ENCODE data around the gene SLC39A12. TPM values are rescaled to one million over a fixed set of nuclear protein-coding genes. Genes with fewer than 3 reads are reported as not detected.

SLC39A12 gene
- total RNA-seq, 4 donors from 2014 or later, result 0.54 TPM; not detected in 3

- Histone ChIP-seq H3K27me3 (no peaks in the 10 kb centered on the region), H3K27ac (no peak overlapping the region), H3K4me1 (no peaks in the 10 kb centered on the region), H3K9me3 (no peaks in the 10 kb centered on the region), H3K4me3 (no peak overlapping the region), H3K36me3 (no peaks in the 10 kb centered on the region)
- TF ChIP-seq CTCF (IDR thresholded peaks at IDR 0.05) (no peak), POLR2A (IDR thresholded peaks at IDR 0.05) (no peak)
- no peak for DNase-seq
These were observed 115.2 kb downstream of the SLC39A12 start for GRCh38 chr10:18066947-18067346.

DNA sequence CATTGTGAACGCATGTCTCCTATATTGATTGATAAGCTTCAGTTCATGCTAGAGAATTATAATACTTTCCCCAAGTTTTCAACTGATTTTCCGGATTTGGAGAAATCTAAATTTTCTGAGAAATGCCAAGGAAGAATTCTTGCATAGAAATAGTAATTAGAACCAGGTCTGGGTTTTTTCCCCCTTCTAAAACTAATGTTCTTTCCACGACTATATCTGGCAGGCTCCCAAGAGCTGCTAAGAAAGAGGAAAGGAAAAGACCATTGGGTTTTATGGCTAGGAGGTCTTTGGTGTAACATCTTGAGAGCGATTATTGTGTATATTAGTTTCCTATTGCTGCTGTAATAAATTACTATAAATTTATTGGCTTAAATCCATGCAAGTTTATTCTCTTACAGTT lies 116.7 kb downstream of the SLC39A12 start:
- Histone ChIP-seq H3K36me3 (no peaks in the 10 kb centered on the region), H3K27ac (no peak overlapping the region), H3K27me3 (no peaks in the 10 kb centered on the region), H3K9me3 (no peaks in the 10 kb centered on the region), H3K4me3 (no peak overlapping the region), H3K4me1 (no peaks in the 10 kb centered on the region)
- DNase-seq, result no peak
- TF ChIP-seq POLR2A (IDR thresholded peaks at IDR 0.05), result no peak
- TF ChIP-seq CTCF (IDR thresholded peaks at IDR 0.05), result no peak

DNA sequence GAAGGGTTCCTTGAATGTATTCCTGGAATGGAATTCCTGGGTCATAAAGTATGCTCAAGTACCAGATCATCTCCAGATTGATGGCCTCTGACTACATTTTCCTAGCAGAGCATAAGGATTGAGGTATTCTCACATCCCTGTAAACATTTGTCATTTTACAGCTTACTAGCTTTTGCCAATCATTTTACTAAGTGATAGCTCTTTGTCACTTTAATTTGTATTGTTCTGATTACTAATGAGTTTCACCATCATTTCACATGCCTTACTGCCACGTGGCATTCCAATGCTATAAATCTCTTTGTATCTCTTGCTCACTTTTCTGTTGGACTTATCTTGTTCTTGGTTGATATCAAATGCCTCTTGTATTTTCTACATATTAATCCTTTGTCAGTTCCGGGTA lies 119.9 kb downstream of the SLC39A12 start:
- Histone ChIP-seq H3K27me3 (no peaks in the 10 kb centered on the region), H3K4me3 (no peak overlapping the region), H3K4me1 (no peaks in the 10 kb centered on the region), H3K36me3 (no peaks in the 10 kb centered on the region), H3K9me3 (no peaks in the 10 kb centered on the region), H3K27ac (no peak overlapping the region)
- TF ChIP-seq CTCF (IDR thresholded peaks at IDR 0.05) (no peak), POLR2A (IDR thresholded peaks at IDR 0.05) (no peak)
- DNase-seq, result no peak

- TF ChIP-seq CTCF (IDR thresholded peaks at IDR 0.05), result no peak
- no peak for TF ChIP-seq POLR2A (IDR thresholded peaks at IDR 0.05)
These were observed 121.6 kb downstream of the SLC39A12 start for GRCh38 chr10:18073314-18073713.

DNA sequence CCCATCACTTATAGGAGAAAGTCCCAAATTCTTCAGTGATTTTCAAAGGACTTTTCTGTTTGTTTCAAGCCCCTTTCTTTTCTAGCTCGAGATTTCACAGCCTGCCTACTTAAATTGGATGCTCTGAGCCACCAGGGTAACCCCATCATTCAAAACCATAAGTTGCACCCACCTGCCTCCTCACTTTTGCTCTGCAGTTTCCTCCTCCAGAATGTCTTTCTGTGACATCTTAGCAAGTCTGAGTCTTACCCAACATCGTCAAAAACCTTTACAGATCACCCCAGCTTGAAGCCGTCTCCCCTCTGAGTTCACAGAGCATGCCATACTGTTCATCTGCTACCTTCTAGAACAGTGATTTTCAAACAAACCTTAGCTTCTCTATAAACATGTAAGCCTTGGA lies 124.2 kb downstream of the SLC39A12 start:
- no peak for DNase-seq
- no peaks in the 10 kb centered on the region for H3K9me3 ChIP-seq
- H3K27me3 ChIP-seq, result no peaks in the 10 kb centered on the region
- no peaks in the 10 kb centered on the region for H3K4me1 ChIP-seq
- no peaks in the 10 kb centered on the region for H3K36me3 ChIP-seq
- H3K27ac ChIP-seq, result no peak overlapping the region
- H3K4me3 ChIP-seq, result no peak overlapping the region
- TF ChIP-seq CTCF (IDR thresholded peaks at IDR 0.05), result no peak
- no peak for TF ChIP-seq POLR2A (IDR thresholded peaks at IDR 0.05)

More at GRCh38 chr10:18073314-18073713, 121.6 kb downstream of the SLC39A12 start:
- Histone ChIP-seq H3K27me3 (no peaks in the 10 kb centered on the region), H3K27ac (no peak overlapping the region), H3K9me3 (no peaks in the 10 kb centered on the region), H3K36me3 (no peaks in the 10 kb centered on the region), H3K4me1 (no peaks in the 10 kb centered on the region), H3K4me3 (no peak overlapping the region)
- no peak for DNase-seq

DNA sequence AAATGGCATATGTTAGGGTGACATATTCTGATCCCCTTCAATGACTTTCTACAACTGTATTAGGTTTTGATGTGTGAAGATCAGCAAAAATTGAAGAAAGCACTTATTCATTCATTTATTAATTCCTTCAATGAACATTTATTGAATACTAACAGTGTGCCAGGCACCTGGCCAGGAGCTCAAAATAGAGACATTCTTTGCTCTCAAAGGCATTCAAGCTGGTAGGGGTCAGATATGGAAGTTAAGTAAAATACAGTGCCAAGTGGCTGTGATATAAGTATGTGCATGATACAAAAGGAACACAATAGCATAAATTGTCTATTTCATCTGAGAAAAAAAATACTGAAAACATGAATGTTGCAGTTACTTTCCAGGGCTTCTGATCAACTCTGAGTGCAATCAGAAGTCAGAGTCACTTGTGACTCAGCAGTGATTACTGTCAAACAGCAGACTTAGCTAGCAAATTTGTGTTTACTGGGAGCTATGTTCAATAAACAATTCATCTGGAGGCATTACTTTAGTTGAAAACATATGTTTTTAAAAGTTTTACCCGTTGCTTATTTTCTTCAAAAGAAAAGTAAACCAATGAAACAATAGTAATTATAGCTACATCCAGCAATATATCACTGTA lies 128.1 kb downstream of the SLC39A12 start:
- H3K9me3 ChIP-seq, result no peaks in the 10 kb centered on the region
- H3K4me3 ChIP-seq, result no peak overlapping the region
- H3K27me3 ChIP-seq, result no peaks in the 10 kb centered on the region
- no peak overlapping the region for H3K27ac ChIP-seq
- H3K36me3 ChIP-seq, result no peaks in the 10 kb centered on the region
- DNase-seq, result no peak
- H3K4me1 ChIP-seq, result no peaks in the 10 kb centered on the region
- TF ChIP-seq POLR2A (IDR thresholded peaks at IDR 0.05), result no peak
- no peak for TF ChIP-seq CTCF (IDR thresholded peaks at IDR 0.05)
